HG03558 (cell line): ENCODE measurements around the gene PPP2R2D.
"Not testable (repeated sequence)": the region's sequence is repeated elsewhere in the genome, so short reads cannot be mapped to it uniquely, and the experiment has no call there.

Experiments used
- ATAC-seq: cut with Tn5 transposase; IDR thresholded peaks from one replicate; pipeline ENCODE4 v1.9.1; 2021; ENCODE audit warnings: moderate number of reproducible peaks; ENCODE audit not compliant: unreplicated experiment; ENCODE audit errors: extremely low read depth

Gene PPP2R2D

DNA sequence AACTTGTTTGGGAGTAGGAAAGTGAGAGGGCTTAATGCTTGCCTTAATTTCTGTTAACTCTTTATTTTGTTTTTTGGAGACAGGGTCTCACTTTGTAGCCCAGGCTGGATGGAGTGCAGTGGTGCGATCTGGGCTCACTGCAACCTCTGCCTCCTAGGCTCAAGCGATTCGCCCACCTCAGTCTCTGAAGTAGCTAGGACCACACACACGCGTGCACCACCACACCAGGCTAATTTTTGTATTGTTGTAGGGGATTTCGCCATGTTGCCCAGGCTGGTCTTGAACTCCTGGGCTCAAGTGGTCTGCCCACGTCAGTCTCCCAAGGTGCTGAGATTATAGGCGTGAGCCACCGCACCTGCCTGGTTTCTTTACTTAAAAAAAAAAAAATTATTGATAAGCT lies 1.9 kb downstream of the PPP2R2D start:
- ATAC-seq: no peak

DNA sequence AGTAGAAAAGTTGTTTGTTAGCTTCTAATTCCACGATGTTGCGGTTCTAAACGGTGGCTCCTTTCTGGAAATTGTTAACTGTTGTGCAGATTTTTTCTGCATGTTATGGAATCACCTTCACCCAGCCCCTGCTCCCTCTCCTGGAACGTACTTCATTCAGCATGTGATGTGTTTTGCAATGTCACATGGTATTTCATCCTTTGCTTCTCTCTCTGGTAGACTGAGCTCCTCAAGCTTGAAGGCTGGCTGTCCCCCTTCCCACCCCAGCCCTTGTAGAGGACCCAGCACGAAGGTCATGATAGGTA lies 4.4 kb downstream of the PPP2R2D start:
- no peak for ATAC-seq

DNA sequence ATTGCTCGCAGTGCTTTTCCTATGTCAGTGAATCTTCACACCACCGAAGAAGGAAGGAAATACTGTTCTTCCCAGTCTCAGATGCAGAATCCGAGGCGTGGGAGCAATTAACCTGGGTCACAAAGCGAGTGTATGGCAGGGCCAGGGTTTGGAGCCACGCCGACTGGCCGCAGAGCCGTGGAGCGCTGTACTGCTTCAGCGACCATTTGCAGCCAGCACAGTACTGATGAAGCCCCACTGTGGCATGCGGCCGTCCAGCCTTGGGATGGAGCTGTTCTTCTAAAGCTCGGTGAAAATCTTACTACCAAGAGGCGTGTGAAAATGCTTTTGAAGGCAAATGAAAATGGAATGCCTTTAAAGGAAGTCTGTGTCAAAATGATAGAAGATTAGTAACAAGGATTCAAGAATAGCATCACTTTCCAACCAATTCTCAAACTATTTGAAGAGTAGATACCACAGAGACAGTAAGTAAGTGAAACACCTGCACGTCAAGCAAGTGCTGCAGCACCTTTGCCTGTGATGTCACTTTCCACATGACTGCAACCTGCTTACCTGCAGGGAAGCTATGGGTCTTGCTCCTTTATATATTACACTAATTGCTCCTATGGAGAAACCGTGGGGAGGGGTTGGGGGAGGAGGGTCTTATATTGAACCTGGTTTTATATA lies 4.9 kb downstream of the PPP2R2D start:
- ATAC-seq: no peak

DNA sequence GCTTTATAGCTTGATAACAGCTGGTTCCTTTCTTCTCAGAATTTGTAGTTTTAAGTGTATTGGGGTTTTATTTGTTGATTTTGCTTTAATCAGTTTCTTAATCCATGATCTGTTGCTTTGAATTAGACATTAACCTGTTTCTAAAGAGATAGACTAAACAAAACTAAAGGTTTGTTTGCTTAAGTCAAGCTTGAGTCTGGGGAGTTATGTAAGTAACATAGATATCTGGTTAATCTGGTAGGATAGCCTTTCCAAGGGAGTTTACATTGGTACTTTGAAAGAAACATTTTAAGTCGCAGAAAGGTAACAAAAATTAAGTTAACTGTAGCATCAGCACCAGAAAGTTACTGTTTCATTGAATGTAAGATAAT lies 5.4 kb downstream of the PPP2R2D start:
- no peak for ATAC-seq

DNA sequence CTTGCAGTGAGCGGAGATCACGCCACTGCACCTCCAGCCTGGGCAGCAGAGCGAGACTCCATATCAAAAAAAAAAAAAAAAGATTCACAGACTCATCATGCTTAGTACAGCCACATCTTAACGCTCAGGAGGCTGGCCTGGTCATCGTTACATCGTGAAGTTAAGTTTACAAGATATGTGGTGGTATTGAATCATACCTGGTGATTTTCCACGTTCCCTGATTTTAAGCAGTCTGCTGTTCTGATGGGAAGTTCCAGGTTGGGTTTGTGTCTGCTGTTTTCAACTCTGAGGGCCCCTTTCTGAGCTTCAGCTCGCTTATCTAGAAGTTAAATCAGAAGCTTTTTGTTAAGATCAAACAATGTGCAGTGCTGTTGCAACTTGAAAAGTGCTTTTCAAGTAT lies 6.9 kb downstream of the PPP2R2D start:
- no peak for ATAC-seq

DNA sequence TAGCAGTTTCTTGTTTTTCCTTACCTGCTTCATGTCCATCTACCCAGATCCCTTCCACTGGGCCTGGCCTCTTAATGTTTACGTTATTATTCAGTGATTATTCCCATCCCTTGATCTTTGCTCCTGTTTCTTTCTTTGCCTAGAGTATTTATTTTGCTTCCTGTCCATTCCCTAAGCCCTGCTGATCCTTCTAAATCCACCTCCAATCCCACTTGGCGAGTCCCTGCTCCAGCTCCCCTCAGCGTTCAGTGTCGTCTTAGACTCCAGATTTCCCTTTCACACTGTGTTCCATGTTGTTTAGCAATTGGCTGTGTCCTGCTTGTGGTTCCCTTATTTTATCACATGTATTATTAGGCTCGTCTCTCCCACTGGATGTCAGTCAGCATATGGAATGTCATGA lies 7.3 kb downstream of the PPP2R2D start:
- no peak for ATAC-seq

DNA sequence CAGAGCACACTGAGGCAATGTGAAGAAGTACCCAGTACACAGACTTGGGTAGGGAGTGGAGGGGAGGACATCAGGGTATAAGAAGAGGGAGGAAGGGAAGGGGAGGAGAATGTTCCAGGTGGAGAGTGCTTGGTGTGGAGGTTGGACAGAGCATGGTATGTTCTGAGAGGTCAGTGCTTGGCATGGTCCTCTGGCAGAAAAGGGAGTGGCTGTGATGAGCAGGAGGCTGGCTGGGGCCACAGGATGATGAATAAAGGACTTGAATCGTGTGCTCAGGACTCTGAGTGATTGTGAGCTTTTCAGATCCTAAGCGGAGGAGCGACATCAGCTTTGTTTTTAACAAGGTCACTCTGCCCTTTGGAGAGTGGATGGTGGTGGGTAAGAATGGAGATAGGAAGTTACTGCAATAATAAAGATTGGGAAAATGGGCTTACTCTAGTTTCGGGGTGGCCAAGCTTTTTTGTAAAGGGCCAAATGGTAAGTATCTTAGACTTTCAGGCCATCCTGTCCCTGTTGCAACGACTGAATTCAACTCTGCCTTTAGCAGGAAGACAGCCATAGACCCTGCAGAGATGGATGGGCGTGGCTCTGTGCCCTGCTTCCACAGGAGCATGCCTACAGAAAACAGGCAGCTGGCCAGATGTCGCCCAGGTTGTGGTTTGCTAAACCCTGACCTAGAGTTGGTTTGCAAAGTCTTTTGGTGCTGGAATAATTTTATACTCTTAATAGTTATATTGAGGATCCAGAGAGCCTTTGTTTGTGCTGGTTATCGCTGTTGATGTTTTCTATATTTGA lies 8.4 kb downstream of the PPP2R2D start:
- no peak for ATAC-seq

DNA sequence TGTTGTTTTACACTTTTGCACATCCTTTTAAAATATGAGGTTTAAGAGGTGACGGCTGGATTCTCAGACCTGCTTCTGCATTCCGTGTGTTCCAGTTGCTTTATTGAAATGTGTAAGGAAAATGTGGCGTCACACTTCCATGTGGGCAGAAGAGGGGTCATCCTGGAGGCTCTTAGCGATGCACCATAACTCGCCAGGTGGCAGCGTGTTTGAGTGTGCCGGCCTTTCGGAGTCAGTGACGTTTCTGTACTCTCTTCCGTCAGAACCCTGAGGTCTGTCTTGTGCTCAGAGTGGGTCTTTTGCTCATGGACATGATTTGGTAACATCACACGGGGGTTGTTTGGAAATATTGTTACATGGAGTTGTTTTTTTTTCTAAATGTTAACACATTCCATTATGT lies 9.1 kb downstream of the PPP2R2D start:
- no peak for ATAC-seq

DNA sequence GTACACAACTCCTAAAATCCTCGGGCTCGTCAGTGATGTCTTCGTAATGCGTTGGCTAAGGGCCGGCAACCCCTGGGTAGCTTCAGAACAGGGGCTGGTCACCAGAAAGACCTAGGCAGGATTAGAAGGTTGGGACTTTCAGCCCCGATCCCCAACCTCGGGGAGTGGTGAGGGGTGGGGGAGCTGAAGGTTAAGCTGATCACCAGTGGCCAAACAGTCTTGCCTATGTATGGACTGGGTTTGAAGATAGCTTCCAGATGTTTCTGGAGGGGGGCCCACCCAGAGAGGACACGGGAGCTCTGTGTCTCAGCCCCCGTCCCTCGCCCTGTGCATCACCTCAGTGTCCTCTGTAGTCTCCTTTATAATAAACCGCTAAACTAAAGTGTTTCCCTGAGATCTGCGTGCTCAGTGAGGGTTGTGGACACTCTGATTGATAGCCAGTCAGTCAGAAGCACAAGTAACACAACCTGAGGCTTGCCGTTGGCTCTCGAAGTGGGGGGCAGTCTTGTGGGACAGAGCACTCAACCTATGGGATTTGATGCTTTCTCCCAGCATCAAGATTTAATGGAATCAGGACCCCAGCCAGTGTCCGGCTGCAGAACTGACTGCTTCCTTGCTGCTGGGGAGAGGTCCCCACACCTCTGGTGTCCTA lies 10.0 kb downstream of the PPP2R2D start:
- ATAC-seq: no peak

DNA sequence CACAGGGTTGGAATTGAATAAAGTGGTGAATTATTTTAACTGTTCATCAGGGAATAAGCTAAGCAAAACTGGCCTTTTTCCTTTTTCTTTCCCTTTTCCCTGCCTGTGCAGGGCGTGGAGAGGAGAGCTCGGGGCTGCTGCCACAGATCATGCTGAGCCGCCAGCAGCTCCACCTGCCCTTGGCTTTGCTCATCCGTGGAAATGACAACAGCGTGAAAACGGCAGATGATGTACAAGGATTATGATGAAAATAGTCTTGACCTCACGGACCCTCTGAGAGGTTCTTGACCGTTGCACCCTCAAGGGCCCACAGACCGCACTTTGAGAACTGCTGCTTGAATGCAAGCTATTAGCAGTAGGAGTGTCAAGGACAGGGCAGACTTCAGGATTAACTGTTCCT lies 10.6 kb downstream of the PPP2R2D start:
- ATAC-seq: no peak

DNA sequence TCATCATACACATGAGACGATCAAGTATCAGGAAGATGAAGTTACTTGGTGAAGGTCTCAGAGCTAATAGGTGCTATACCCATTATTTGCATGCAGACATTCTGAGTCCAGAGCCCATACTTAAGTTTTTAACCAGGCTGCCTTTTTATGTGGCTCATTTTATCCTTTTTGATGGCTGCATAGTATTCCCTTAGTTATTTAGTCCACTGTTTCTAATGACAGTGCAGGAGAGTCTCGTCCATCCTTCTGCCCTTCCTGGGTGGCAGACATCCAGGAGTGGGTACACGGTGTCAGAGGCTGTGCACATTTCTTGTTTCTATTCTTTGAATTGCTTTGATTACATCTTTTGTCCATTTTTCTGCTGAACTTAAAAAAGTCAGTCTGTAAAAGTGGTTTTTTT lies 11.8 kb downstream of the PPP2R2D start:
- ATAC-seq: no peak

DNA sequence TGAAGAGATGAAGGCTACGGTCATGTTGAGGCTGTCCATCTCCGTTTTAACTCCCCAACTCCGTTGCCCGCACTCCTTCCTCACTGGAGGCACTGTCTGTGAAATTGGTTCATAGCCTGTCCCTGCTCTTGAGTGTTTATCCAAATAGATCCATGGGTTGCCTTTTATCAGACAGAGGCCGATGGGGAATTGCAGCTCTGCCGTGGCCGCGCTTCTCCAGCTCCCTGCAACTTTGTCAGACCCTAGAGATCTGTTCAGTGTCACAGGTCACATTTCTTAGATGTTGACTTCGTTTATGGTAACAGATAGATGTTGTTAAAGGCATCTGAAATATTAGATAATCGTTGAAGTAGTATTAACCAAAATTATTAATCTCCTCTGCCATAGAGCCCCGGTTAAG lies 14.7 kb downstream of the PPP2R2D start:
- no peak for ATAC-seq

DNA sequence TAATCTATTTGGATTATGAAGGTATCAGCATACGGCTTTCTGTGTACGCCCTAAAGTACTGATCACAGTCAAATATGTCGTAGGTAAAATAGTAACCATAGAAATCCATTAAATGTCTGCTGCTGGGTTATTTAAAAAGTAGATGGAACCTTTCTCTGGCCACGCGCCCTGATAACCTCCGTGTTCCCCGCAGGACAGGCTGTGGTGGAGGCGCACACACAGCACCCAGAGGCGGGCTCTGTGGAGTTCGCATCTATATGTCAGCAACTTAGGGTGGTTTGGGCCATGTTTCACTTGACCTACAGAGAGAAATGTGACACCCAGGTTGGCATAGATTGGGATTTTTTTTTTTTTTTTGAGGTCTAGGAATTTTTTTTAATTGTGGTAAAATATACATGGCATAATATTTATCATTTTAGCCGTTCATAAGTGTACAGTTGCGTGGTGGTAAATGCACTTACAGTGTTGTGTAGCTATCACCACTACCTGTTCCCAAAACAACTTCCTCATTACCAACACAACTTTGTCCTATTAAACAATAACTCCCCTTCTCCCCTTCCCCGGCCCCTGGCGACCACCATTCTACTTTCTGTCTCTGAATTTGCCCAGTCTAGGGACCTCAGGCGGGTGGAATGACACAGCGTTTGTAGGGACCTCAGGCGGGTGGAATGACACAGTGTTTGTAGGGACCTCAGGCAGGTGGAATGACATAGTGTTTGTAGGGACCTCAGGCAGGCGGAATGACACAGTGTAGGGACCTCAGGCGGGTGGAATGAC lies 15.4 kb downstream of the PPP2R2D start:
- ATAC-seq: no peak

DNA sequence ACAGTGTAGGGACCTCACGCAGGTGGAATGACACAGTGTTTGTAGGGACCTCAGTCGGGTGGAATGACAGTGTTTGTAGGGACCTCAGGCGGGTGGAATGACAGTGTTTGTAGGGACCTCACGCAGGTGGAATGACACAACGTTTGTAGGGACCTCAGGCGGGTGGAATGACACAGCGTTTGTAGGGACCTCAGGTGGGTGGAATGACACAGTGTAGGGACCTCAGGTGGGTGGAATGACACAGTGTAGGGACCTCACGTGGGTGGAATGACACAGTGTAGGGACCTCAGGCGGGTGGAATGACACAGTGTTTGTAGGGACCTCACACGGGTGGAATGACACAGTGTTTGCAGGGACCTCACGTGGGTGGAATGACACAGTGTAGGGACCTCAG lies 16.0 kb downstream of the PPP2R2D start:
- not testable (repeated sequence) for ATAC-seq

DNA sequence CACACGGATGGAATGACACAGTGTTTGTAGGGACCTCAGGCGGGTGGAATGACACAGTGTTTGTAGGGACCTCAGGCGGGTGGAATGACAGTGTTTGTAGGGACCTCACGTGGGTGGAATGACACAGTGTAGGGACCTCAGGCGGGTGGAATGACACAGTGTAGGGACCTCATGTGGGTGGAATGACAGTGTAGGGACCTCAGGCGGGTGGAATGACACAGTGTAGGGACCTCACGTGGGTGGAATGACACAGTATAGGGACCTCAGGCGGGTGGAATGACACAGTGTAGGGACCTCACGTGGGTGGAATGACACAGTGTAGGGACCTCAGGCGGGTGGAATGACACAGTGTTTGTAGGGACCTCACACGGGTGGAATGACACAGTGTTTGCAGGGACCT lies 16.7 kb downstream of the PPP2R2D start:
- ATAC-seq: not testable (repeated sequence)

DNA sequence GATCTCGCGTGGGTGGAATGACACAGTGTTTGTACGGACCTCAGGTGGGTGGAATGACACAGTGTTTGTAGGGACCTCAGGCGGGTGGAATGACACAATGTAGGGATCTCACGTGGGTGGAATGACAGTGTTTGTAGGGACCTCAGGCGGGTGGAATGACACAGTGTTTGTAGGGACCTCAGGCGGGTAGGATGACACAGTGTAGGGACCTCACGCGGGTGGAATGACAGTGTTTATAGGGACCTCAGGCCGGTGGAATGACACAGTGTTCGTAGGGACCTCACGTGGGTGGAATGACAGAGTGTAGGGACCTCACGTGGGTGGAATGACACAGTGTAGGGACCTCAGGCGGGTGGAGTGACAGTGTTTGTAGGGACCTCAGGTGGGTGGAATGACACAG lies 18.7 kb downstream of the PPP2R2D start:
- not testable (repeated sequence) for ATAC-seq

DNA sequence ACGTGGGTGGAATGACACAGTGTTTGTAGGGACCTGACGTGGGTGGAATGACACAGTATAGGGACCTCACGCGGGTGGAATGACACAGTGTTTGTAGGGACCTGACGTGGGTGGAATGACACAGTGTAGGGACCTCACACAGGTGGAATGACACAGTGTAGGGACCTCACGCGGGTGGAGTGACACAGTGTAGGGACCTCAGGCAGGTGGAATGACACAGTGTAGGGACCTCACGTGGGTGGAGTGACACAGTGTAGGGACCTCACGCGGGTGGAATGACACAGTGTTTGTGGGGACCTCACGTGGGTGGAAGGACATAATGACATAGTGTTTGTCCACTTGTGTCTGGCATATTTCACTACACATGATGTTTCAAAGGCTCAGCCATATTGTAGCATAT lies 19.3 kb downstream of the PPP2R2D start:
- ATAC-seq: no peak

DNA sequence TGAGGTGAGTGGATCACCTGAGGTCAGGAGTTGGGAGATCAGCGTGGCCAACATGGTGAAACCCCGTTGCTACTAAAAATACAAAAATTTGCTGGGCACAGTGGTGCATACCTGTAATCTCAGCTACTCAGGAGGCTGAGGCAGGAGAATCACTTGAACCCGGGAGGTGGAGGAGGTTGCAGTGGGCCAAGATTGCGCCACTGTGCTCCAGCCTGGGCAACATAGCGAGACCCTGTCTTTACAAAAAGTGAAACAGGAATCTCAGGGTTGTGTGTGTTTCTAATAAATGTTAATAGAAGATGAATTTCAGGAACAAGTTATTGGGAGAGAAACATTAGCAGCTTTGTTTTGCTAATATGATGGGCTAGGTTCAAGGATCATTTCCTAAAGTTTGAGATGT lies 19.9 kb downstream of the PPP2R2D start:
- ATAC-seq: no peak

DNA sequence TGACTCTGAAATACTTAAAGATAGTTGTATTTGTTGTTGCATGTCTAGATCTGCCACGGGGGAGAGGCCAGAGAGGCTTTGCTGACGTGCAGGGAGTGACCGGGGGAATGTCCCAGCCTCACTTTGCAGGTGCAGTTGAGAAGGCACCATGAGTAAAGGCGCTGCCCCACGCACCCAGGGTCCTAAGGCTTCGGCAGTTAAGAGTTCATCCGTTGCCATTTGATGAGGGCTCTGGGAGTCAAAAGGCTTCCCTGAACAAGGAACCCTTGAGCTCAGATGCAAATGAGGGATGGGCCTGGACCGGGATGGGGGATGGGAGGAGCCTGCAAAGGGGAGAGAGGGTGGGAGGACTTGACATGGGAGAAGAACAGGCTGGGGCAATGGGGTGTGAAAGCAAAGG lies 20.4 kb downstream of the PPP2R2D start:
- peak; percentile 70 for ATAC-seq

DNA sequence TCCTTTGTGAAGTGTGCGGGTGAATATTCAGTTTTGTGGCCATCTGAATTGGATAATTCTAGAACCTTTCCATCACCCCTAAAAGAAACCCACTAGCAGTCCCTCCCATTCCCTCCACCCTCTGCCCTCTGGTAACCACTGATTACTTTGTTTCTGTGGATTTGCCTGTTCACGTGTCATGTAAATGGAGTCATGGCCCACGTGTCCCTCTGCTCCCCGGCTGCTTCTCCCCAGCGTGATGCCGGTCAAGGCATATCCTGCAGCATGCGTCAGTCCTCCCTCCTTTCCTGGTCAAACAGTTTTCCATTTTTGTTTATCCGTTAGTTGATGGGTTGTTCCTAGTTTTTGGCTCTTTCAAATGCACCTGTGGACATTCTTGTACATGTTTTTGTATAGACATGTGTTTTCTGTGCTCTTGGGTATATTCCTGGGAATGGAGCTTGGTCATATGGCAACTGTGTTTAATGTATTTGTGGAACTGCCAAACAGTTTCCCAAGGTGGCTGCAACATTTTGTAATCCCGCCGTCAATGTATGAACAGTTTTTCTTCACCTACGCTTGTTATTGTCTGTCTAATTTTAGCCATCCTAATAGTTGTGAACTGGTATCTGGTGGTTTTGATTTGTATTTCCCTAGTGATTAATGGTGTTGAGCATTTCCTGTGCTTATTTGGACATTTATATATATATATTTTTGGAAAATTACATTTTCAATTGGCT lies 22.4 kb downstream of the PPP2R2D start:
- ATAC-seq: no peak
